Islet precursor cell (in vitro differentiated cells): ENCODE measurements around the gene PLEKHD1.

Experiments used
- DNase-seq: peaks from one replicate; pipeline ENCODE4 v3.0.0-alpha.2; 2018

Gene PLEKHD1

DNA sequence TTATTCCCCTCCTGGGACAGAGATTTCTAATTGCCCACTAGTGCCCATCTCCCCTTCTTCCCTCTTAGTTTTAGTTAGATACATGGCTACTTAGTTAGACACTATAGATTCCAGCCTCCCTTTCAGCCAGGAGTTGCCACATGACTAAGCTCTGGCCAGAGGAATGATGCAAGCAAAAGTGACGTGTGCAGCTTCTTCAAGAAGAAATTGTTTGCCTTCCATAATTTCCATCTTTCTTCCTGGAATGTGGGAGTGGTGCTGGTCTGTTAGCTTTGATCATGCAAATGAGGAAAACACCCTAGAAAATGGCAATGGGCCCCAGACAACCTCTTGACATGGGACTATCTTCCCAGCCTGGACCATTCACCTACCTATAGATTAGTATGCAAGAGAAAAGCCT is 68.7 kb downstream of the PLEKHD1 start:
- DNase-seq, result no peak

DNA sequence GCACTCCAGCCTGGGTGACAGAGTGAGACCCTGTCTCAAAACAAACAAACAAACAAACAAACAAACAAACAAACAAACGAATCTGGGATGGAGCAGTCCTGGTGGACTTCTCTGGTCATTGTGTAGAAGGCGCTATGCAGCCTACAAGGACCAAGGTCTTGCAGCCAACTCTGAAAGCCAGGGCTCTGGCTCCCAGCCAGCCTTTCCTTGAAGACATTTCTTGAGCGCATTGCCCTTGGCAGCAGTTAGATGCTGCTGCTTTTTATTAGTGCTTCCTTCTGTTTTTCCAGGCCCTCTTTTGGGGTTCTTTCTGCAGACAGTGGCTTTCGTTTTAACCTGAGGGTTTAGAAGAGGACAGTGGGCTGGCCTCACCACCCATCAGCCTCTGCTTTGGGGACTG is 70.0 kb downstream of the PLEKHD1 start:
- no peak for DNase-seq

DNA sequence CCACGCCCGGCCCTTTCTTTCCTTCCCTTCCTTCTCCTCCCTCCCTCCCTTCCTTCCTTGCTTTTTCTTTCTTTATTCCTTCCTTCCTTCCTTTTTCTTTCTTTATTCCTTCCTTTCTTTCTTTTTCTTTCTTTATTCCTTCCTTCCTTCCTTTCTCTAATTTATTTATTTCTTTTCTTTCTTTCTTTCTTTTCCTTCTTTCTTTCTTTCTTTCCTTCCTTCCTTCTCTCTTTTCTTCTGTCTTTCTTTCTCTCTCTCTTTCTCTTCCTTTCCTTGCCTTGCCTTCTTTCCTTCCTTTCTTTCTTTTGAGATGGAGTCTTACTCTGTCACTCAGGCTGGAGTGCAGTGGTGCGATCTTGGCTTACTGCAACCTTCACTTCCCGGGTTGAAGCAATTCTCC is 74.2 kb downstream of the PLEKHD1 start:
- no peak for DNase-seq

DNA sequence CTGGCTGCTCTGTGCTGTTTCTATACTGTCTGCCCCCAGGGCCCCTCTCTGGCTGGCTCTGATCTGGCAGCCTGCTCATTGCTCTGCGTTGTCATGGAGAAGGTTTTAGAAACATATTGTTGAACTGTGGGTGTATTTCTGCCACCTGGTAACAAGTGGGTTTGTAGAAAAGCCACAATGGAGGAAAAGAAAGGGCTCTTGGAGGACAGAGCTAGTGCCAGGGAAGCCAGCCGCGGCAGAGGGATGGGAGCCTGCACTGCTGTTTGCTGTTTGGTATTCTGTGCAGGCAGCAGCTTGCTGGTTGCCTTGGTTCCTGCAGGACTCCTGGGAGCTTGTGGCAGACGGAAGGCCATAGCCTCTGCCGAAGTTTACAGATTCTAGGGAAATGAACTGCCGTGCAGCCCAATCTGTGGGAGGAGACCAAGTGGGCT is 75.1 kb downstream of the PLEKHD1 start:
- DNase-seq, result no peak

DNA sequence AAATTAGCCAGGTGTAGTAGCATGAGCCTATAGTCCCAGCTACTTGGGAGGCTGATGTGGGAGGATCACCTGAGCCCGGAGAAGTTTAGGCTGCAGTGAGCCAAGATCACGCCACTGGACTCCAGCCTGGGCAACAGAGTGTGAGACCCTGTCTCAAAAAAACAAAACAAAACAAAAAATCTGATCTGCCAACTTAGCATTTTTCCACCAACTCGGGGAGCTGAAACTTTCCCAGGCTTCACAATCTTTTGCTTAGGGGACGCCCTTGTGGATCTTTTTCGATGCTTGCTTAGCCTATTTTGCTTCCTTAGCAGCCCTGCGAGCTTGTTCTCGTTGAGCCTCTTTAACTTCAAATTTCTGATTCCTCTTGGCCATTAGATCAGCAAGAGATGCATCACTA is 76.3 kb downstream of the PLEKHD1 start:
- DNase-seq, result no peak

DNA sequence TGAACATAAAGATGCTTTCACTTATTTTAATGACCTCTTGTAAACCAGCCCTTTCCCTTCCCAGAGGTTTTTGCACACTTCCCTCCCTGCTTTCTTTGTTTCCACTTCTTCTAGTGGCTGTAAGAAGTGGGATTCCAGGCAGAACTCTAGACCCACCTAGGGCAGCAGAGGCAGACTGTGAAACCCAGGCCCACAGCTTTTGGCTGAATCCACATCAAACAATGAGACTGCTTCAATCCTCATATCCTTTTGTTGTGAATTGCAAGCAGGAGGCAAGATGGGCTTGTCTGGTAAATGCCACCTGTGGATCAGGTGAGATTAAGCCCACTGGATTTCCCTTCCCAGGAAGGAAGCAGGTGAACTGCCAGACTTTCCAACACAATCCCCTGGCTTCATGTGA is 77.4 kb downstream of the PLEKHD1 start:
- no peak for DNase-seq

DNA sequence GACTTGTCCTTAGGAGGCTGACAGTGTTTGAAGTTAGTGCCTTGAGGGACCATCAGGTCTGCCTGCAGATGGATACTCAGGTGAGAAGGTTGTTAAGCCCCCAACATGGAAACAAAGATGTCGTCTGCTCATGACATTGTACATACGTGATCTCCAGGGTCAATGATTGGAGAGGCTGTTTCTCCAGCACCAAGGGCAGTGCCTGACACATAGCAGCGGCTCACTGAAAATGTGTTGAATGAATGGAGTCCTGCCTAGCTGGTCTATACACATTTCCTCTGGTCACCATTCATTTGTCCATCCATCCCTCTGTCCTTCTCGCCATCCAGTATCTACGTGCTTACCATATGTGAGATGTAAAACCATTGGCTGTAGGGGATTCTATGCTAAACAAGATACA is 83.0 kb downstream of the PLEKHD1 start:
- no peak for DNase-seq

DNA sequence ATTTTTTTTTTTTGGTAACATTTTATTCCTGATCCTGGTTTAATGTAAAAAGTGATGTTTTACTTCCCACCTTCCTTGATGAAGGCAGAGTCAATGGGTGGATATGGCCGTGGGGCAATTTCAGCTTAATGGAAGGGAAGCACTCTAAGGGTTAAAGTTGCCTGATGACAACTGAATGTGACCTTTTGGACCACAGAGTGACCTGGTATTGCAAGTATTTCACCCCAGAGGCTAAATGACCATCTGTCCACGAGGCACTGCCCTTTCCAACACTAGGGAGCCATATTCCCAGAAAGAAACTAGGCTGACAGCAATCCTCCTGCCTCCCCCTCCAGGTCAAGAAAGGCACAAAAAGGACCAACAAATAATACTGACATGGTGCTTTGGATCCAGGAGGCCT is 85.3 kb downstream of the PLEKHD1 start:
- DNase-seq, result no peak

DNA sequence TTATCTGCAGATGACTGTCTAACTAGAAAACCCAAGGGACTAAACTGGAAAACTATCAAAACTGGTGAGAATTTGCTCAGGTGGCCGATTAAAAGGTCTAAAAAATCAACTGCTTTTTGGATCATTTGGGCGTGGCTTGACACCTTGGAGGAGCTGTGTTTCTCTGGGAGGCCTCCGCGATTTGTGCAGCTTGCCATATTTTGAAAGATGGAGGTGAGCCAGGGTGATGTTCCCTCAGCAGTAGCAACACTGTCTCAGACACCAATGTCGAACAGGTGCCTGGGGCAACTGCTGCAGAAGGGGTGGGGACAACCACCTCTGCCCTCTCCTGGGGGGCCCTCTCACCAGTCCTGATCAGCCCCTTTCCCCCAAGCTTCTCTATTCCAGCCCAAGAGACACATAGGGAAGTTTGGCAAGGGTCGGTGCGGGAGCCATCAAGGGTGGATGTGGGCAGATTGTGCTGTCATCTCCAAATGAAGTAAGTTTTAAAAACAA is 86.4 kb downstream of the PLEKHD1 start:
- DNase-seq, result no peak

DNA sequence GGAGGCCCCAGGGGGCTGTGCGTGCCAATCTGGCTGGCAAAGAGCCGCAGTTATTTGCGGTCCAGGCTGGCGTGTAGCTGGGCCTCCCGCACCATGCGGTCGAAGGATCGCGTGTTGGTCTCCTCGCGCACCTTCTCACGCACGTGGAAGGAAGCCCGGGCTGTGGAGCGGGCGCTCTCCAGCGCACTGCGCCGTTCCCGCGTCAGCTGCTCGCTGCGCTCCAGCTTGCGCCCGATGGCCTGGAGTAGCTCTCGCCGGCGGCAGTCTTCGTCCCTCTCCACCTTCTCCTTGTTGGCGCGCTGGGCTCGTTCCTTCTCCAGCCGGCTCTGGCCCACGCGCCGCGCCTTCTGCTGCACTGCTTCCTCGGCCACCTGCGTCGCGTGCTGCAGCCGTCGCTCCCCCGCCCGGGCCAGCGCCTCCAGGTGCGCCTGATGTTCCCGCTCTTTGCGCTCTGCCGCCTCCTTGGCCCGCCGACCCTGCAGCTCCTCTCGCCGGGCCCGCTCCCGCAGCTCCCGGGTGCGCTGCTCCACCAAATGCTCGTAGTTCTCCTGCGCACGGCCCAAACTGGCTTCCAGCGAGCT is 87.0 kb downstream of the PLEKHD1 start:
- no peak for DNase-seq

DNA sequence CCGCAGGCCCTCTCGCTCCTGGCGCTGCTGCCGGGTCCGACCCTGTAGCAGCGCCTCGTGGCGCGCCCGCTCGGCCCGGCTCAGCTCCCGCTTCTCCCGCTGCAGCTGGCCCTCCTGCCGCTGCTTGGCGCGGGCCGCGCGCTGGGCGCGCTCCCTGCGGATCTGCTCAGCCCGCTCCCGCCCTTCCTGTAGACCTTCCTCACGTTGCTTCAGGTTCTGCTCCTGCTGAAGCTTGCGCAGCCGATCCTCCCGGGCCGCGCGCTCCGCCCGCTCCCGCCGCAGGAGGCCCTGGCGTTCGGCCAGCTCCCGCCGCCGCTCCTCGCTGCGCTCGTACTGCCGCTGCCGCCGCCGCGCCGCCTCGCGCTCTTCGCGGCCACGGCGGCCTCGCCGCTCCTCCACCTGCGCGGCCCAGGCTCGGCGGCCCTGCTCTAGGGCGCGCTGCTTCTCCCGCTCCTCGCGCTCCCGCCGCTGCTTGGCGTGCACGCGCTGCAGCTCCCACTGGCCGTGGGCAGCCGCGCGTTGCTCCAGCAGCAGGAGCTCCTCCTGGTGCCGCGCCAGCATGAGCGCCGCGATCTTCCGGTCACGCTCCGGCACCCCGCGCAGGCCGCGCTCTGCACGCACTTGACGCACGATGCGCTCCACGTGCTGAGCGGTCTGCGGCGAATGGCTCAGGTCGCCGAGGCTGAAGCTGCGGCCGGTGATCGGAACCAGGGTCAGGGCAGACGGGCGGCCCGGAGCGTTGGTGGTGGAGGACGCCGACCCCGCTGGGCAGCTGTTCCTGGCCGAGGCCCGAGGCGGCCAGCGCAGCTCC is 87.7 kb downstream of the PLEKHD1 start:
- peak; percentile 69 for DNase-seq

DNA sequence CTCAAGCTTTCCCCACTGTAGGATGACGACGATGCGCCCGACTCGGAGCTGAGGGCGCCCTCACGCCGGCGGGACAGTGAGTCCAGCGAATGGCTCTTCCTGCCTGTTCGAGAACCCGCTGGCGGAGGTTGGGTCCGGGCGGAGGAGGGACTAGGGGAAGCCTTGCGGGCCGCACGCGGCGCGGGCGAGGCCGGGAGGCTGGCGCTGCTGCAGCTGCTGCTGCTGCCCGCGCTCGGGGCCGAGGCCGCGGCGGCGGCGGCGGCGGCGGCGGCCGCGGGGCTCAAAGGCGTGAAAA is 88.3 kb downstream of the PLEKHD1 start:
- DNase-seq, result no peak

DNA sequence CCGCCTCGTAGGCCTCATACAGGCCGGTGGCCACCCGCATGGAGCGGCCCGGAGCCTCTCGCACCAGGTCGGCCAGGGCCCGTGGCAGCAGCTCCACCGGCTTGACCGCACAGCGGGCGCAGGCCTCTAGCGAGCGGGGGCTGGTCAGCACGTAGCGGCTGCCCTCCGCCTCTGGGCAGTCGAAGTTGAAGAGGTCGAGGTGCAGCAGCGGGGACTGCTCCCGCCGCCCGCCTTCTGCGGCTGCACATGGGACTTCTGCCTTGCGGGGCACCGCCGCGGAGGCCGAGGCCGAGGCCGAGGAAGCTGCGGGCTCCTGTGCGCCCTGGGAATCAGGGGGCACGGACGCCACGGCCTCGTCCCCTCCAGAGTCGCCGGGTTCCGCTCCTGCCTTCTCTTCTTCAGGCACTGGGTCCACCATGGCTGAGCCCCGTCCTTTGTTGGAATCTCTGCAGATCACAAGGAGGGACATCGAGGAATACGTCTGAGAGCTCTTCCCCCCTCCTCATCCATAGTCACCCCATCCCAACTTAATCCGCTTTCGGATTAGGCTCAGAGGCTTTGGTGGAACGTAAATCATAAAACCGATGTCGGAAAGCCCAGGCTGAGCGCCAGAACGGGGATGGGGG is 88.8 kb downstream of the PLEKHD1 start:
- DNase-seq, result no peak

DNA sequence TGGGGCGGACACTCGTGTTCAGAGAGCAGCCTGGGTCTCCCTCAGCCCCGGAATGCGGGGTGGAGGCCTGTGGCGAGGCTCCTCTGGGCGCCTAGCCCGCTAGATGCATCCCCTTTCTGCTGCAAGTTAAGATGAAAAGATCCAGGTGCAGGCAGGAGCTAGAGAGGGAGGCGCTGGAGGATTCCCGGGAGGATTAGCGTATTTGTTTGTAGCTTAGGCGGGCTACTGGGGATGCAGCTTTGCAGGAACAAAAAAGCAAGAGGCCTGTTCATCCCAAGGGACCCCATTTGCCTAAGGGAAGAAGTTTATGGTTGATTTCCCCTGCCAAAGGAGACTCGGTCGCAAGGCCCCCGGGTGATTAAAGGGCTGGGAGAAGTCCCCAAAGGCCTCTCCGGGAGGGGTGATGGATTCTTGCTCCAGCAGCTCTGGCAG is 89.3 kb downstream of the PLEKHD1 start:
- no peak for DNase-seq

DNA sequence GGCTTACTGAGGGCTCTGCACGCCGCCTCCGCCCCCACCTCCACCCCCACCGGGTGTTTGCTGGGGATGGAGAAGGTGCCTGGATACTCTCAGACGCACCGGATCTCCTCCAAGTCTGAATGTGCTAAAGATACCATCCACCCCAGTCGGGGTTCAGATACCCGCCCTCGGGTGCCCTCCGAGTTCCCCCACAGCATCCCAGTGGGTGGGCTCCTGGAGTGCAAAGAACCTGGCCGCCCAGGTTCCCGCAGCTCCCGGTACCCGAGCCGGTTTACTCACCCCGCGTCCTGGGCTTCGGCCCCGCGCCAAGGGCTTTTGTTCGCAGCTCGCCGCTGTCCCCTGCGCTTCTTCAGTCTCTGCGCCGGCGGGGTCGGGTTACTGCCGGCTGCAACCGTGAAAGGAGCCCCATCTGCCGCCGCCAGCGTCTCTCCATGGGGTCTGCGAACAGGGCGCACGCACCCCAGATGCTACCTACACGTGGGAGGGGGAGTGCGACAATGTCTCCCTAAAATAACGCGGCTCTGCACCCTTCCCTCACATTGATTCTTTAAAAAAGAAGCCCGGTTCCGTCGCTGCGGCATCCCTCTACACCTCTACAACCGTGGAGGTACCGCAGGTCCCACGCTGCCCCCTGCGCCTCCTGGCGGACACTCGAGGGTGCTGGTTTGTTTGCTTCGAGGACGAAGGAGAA is 89.9 kb downstream of the PLEKHD1 start, which contains the start of gene CCDC177:
CCDC177 (minus strand) TSS at position 609 of the 691 bp plus-strand sequence. CDS start 1,249 bp downstream, outside the sequence.
- peak; percentile 80 for DNase-seq

DNA sequence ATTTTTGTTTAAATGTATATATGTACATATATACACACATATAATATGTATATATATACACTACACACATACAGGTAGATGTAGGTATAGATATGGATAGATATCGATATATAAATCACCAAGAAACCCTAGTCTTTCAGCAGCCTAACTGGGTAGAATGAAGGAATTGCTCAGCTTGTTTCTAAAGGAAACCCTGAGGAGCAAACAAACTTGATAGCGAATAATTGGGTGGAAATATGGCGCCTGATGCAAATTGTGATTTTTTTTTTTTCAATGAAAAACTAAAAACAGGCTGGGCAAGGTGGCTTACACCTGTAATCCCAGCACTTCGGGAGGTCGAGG is 90.4 kb downstream of the PLEKHD1 start:
- no peak for DNase-seq

DNA sequence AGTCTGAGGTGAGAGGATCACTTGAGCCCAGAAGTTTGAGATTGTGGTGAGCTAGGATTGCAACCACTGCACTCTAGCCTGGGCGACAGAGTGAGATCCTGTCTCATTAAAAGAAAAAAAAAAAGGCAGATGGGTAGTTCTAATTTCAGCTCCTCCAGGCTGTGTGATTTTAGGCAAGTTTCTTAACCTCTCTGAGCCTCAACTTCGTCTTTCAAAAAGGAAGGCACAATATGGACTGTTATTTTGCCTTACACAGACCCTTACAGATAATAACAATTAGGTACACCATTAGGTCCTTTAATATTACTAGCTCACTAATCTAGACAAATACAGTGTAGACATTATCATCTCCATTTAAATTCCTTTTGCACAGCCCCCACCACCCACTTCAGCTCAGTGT is 94.9 kb downstream of the PLEKHD1 start:
- DNase-seq, result no peak

DNA sequence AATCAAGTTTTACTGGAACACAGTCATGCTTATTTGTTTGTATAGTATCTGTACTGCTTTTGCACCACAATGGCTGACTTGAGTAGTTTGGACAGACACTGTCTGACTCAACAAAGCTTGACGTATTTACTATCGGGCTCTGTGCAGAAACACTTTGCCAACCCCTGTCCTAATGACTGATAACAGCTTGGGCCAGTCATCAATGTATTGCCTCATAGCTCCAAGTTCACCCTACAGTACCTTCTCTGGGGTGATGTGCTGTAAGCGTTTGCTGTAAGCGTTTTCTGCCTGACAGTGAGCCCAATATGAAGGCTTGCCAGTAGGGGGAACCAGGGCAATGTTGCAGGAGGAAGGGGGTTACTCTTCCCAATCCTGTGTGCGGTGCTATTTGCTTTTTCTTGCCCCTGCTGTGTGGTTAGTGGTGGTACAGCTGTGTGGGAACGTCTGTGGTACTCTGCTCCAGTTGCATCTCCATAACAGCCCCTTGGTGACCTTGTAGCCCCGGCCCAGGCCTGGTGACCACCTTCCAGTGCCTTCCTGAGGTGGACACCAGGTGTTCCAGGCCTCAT is 95.6 kb downstream of the PLEKHD1 start:
- DNase-seq, result peak; percentile 85
